K562 (cell line): ENCODE results near the gene SEMA5A.

Experiments
- CTCF ChIP-seq, 3 experiments: IDR thresholded peaks in 2 of 3; conservative IDR thresholded peaks in 1 of 3; 2 replicates each; pipeline ENCODE4 v1.5.1; 2011 to 2012; ENCODE audit warnings: low read length in 3 of 3, mild to moderate bottlenecking in 3 of 3, control low read depth in 2 of 3, improper control_type of control experiment in 1 of 3, inconsistent platforms in 1 of 3, low read depth in 1 of 3, mixed read lengths in 1 of 3, moderate library complexity in 1 of 3; ENCODE audit not compliant: insufficient read depth in 2 of 3
- POLR2A ChIP-seq: fragments of 450-650 bp; conservative IDR thresholded peaks from 2 replicates; pipeline ENCODE4 v1.6.1; 2016
- SIN3A ChIP-seq, 2 experiments: fragments of 150-350 bp in 1 of 2; IDR thresholded peaks; 2 replicates each; pipeline ENCODE4 v1.6.1; 2011 to 2016; ENCODE audit warnings: borderline replicate concordance in 2 of 2, low read depth in 2 of 2, low read length in 2 of 2, mild to moderate bottlenecking in 2 of 2, moderate library complexity in 2 of 2; ENCODE audit not compliant: control insufficient read depth in 1 of 2
- ZBTB11 ChIP-seq, 3 experiments: fragments of 200-800 bp in 1 of 3; fragments of 250-450 bp in 1 of 3; fragments of 450-650 bp in 1 of 3; sonication (Bioruptor Pico) in 1 of 3; sonication (Bioruptor generic) in 1 of 3; formaldehyde crosslinking in 1 of 3; IDR thresholded peaks; 2 replicates each; pipeline versions ENCODE4 v1.6.1 to v1.8.0; 2016 to 2022; ENCODE audit warnings: mild to moderate bottlenecking in 2 of 3, missing genetic modification characterization in 2 of 3, missing compliant biosample characterization in 1 of 3, moderate library complexity in 1 of 3

- no peak for TF ChIP-seq CTCF (IDR thresholded peaks at IDR 0.05 in 2 of 3, conservative IDR thresholded peaks at IDR 0.05 in 1 of 3; ENCODE audit: insufficient read depth in 2 of 3, low read depth in 1 of 3, low read length in 3 of 3)
- TF ChIP-seq POLR2A, result no peak
- TF ChIP-seq ZBTB11 (CRISPR knock-in tag; IDR thresholded peaks at IDR 0.05), result no peak
- no peak for TF ChIP-seq SIN3A (IDR thresholded peaks at IDR 0.05; ENCODE audit: borderline replicate concordance in 2 of 2, control insufficient read depth in 1 of 2, low read depth in 2 of 2, low read length in 2 of 2)
Observed at GRCh38 chr5:9437741-9438240, 108.1 kb downstream of the SEMA5A start.
